ENCODE results near the gene CORO1C.

Gene CORO1C

GRCh38 chr12:108724054-108724889 lies 7.0 kb downstream of the CORO1C start:
- no peak for DNase-seq (ENCODE audit: low read depth)

- no peak for DNase-seq (ENCODE audit: low read depth)
Measured at GRCh38 chr12:108722992-108723766, 8.1 kb downstream of the CORO1C start.

- no peak for DNase-seq (ENCODE audit: low read depth)
Measured at GRCh38 chr12:108722463-108722862, 8.9 kb downstream of the CORO1C start.

GRCh38 chr12:108721824-108722223 lies 9.5 kb downstream of the CORO1C start:
- no peak for DNase-seq (ENCODE audit: low read depth)

GRCh38 chr12:108720757-108721514 lies 10.4 kb downstream of the CORO1C start:
- no peak for DNase-seq (ENCODE audit: low read depth)

GRCh38 chr12:108717243-108717642 lies 14.1 kb downstream of the CORO1C start:
- no peak for DNase-seq (ENCODE audit: low read depth)

- DNase-seq (ENCODE audit: low read depth), result no peak
Measured at GRCh38 chr12:108714866-108715265, 16.5 kb downstream of the CORO1C start.

- no peak for DNase-seq (ENCODE audit: low read depth)
Measured at GRCh38 chr12:108713471-108713870, 17.8 kb downstream of the CORO1C start.

GRCh38 chr12:108712925-108713203 lies 18.5 kb downstream of the CORO1C start:
- DNase-seq (ENCODE audit: low read depth), result no peak

- no peak for DNase-seq (ENCODE audit: low read depth)
Measured at GRCh38 chr12:108712165-108712924, 19.0 kb downstream of the CORO1C start.

GRCh38 chr12:108711489-108712164 lies 19.7 kb downstream of the CORO1C start:
- no peak for DNase-seq (ENCODE audit: low read depth)

GRCh38 chr12:108709697-108710096 lies 21.6 kb downstream of the CORO1C start:
- DNase-seq (ENCODE audit: low read depth), result no peak

GRCh38 chr12:108704527-108704926 lies 26.8 kb downstream of the CORO1C start:
- no peak for DNase-seq (ENCODE audit: low read depth)

- no peak for DNase-seq (ENCODE audit: low read depth)
Measured at GRCh38 chr12:108702595-108703320, 28.6 kb downstream of the CORO1C start.

GRCh38 chr12:108701779-108702441 lies 29.4 kb downstream of the CORO1C start:
- no peak for DNase-seq (ENCODE audit: low read depth)

GRCh38 chr12:108700833-108701541 lies 30.3 kb downstream of the CORO1C start:
- DNase-seq (ENCODE audit: low read depth), result no peak

GRCh38 chr12:108699955-108700563 lies 31.3 kb downstream of the CORO1C start:
- DNase-seq (ENCODE audit: low read depth), result no peak

GRCh38 chr12:108697905-108698304 lies 33.4 kb downstream of the CORO1C start:
- no peak for DNase-seq (ENCODE audit: low read depth)

- DNase-seq (ENCODE audit: low read depth), result no peak
Measured at GRCh38 chr12:108696996-108697290, 34.4 kb downstream of the CORO1C start.
